ENCODE measurements around the gene RAB10. TPM values are rescaled to one million over a fixed set of nuclear protein-coding genes. Genes with fewer than 3 reads are reported as not detected.
"Not testable (repeated sequence)": the region's sequence is repeated elsewhere in the genome, so short reads cannot be mapped to it uniquely, and the experiment has no call there.

The RAB10 gene
- total RNA-seq, 4 donors from 2014 or later: 61.9 to 95.6 (median 85.1) TPM

- no peaks in the 10 kb centered on the region for H3K36me3 ChIP-seq
- no peaks in the 10 kb centered on the region for H3K9me3 ChIP-seq
- no peaks in the 10 kb centered on the region for H3K4me1 ChIP-seq
- peak in 1 of 3 donors; percentile 9 for DNase-seq
- TF ChIP-seq CTCF (IDR thresholded peaks at IDR 0.05): no peak
- H3K4me3 ChIP-seq: no peak overlapping the region
- no peak overlapping the region for H3K27ac ChIP-seq
- no peaks in the 10 kb centered on the region for H3K27me3 ChIP-seq
Measured at GRCh38 chr2:26157580-26157979, 123.7 kb downstream of the RAB10 start.

DNA sequence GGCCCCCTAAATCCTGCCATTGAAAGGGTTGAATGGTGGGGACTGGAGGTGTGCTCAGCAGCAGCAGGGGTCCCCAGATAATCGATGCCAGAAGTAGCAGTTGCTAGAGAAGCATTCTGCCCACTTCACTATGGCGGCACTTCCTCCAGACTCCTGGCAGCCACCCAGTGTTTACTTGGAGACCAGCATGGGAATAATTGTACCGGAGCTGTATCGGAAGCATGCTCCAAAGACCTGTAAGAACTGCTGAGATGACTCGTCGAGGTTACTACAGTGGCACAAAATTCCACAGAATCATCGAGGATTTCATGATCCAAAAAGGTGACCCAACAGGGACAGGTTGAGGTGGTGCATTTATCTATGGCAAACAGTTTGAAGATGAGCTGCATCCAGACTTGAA lies 128.0 kb downstream of the RAB10 start:
- no peak overlapping the region for H3K4me3 ChIP-seq
- TF ChIP-seq CTCF (IDR thresholded peaks at IDR 0.05): no peak
- TF ChIP-seq POLR2A (IDR thresholded peaks at IDR 0.05): no peak
- H3K36me3 ChIP-seq: no peaks in the 10 kb centered on the region
- H3K4me1 ChIP-seq: no peaks in the 10 kb centered on the region
- no peaks in the 10 kb centered on the region for H3K9me3 ChIP-seq
- no peak overlapping the region for H3K27ac ChIP-seq
- DNase-seq: peak in 1 of 3 donors; percentile 18
- no peaks in the 10 kb centered on the region for H3K27me3 ChIP-seq

GRCh38 chr2:26162963-26163362 lies 129.1 kb downstream of the RAB10 start:
- H3K36me3 ChIP-seq: no peaks in the 10 kb centered on the region
- H3K4me3 ChIP-seq: no peak overlapping the region
- H3K4me1 ChIP-seq: no peaks in the 10 kb centered on the region
- no peak overlapping the region for H3K27ac ChIP-seq
- no peaks in the 10 kb centered on the region for H3K9me3 ChIP-seq
- TF ChIP-seq CTCF (IDR thresholded peaks at IDR 0.05) (no peak), POLR2A (IDR thresholded peaks at IDR 0.05) (no peak)
- no peaks in the 10 kb centered on the region for H3K27me3 ChIP-seq
- peak in 1 of 3 donors; percentile 26 for DNase-seq

- TF ChIP-seq CTCF (IDR thresholded peaks at IDR 0.05): no peak
- TF ChIP-seq POLR2A (IDR thresholded peaks at IDR 0.05): no peak
- peak in 1 of 3 donors; percentile 37 for DNase-seq
- no peak overlapping the region for H3K27ac ChIP-seq
- no peaks in the 10 kb centered on the region for H3K27me3 ChIP-seq
- no peaks in the 10 kb centered on the region for H3K9me3 ChIP-seq
- H3K36me3 ChIP-seq: no peaks in the 10 kb centered on the region
- no peaks in the 10 kb centered on the region for H3K4me1 ChIP-seq
- no peak overlapping the region for H3K4me3 ChIP-seq
Measured at GRCh38 chr2:26164231-26164630, 130.3 kb downstream of the RAB10 start.

- Histone ChIP-seq H3K4me3 (no peak overlapping the region), H3K9me3 (no peaks in the 10 kb centered on the region), H3K27ac (no peak overlapping the region), H3K36me3 (no peaks in the 10 kb centered on the region), H3K4me1 (no peaks in the 10 kb centered on the region), H3K27me3 (no peaks in the 10 kb centered on the region)
- no peak for TF ChIP-seq CTCF (IDR thresholded peaks at IDR 0.05)
- TF ChIP-seq POLR2A (IDR thresholded peaks at IDR 0.05): no peak
- DNase-seq: peak in 1 of 3 donors; percentile 30
Measured at GRCh38 chr2:26164641-26165211, 130.8 kb downstream of the RAB10 start.

DNA sequence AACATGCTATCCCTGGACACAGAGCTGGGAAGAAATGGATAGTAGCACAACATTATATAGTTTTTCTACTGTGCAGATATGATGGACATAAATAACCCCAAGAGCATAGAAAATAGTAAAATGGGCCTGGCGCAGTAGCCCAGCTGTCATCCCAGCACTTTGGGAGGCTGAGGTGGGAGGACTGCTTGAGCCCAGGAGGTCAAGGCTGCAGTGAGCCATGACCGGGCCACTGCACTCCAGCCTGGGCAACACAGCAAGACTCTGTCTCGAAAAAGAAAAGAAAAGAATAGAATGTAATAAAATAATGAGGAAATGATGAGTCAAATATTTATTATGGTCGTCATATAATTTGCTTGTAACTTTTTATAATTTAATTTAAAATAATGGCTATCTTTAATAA lies 131.5 kb downstream of the RAB10 start:
- H3K27me3 ChIP-seq: no peaks in the 10 kb centered on the region
- no peaks in the 10 kb centered on the region for H3K36me3 ChIP-seq
- TF ChIP-seq CTCF (IDR thresholded peaks at IDR 0.05) (no peak), POLR2A (IDR thresholded peaks at IDR 0.05) (no peak)
- no peaks in the 10 kb centered on the region for H3K9me3 ChIP-seq
- H3K27ac ChIP-seq: no peak overlapping the region
- no peak overlapping the region for H3K4me3 ChIP-seq
- H3K4me1 ChIP-seq: no peaks in the 10 kb centered on the region
- no peak for DNase-seq

DNA sequence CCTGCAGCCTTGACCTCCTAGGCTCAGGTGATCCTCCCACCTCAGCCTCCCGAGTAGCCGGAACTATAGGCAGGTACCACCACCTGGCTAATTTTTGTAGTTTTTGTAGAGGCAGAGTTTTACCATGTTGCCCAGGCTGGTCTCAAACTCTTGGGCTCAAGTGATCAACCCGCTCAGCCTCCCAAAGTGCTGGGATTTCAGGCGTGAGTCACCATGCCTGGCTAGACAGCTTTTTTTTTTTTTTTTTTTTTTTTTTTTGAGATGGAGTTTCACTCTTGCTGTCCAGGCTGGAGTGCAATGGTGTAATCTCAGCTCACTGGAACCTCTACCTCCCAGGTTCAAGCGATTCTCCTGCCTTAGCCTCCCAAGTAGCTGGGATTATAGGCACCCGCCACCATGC lies 132.7 kb downstream of the RAB10 start:
- H3K36me3 ChIP-seq, H3K4me3 ChIP-seq, H3K27ac ChIP-seq, H3K4me1 ChIP-seq, H3K27me3 ChIP-seq, H3K9me3 ChIP-seq: not testable (repeated sequence)
- peak in 1 of 3 donors; percentile 23 for DNase-seq

Data from Peyer's patch (tissue), 4 donors.